B cell (primary cell): Measurements from ENCODE around the gene SPACA4. TPM values are rescaled to one million over a fixed set of nuclear protein-coding genes. Genes with fewer than 3 reads are reported as not detected.

Experiments used
- ATAC-seq: fragments of 200-7000 bp; cut with Tn5 transposase; one replicate; pipeline ENCODE4 v1.10.0; 2021; ENCODE audit warnings: low read depth, mild to moderate bottlenecking, moderate number of reproducible peaks, moderate library complexity
- CTCF ChIA-PET: fragments of 350-600 bp; sonication (Branson Sonifier 250); formaldehyde crosslinking; loops from one replicate; lab custom pipeline; 2021; ENCODE audit warnings: antibody characterized with exemption, inconsistent platforms; lab: Charles Lee
- POLR2A ChIA-PET: fragments of 350-600 bp; sonication (Branson Sonifier 250); formaldehyde crosslinking; loops from one replicate; lab custom pipeline; 2021; ENCODE audit warnings: antibody characterized with exemption; lab: Charles Lee
- DNase-seq: peaks from one replicate; pipeline ENCODE4 v3.0.0; 2013
- H2AFZ ChIP-seq: 2 replicates; pipeline ENCODE4 v1.6.1; 2012; ENCODE audit warnings: mild to moderate bottlenecking, low read depth, low read length; ENCODE audit not compliant: insufficient read depth, poor library complexity, severe bottlenecking
- H3K27ac ChIP-seq, 2 donors: 1 replicate in 1 of 2; 2 replicates in 1 of 2; pipeline ENCODE4 v1.5.1; 2012 to 2013; ENCODE audit warnings: low read length in 2 of 2, mild to moderate bottlenecking in 2 of 2, moderate library complexity in 1 of 2
- H3K27me3 ChIP-seq, 4 experiments: fragments of 200-600 bp in 1 of 4; sonication (generic) in 1 of 4; replicated peaks in 1 of 4; 1 replicate in 2 of 4; 2 replicates in 2 of 4; pipeline versions ENCODE4 v1.6.1 to v1.7.0; 2013 to 2016; ENCODE audit warnings: low read length in 3 of 4, mild to moderate bottlenecking in 2 of 4, mixed read lengths in 1 of 4, moderate library complexity in 1 of 4; ENCODE audit not compliant: insufficient read depth in 4 of 4, control insufficient read depth in 3 of 4; ENCODE audit errors: control extremely low read depth in 1 of 4
- H3K36me3 ChIP-seq, 2 experiments: replicated peaks in 1 of 2; 1 replicate in 1 of 2; 2 replicates in 1 of 2; pipeline versions ENCODE4 v1.6.1 to v1.7.1; 2013; ENCODE audit warnings: low read length in 1 of 2; ENCODE audit not compliant: insufficient read depth in 2 of 2, control insufficient read depth in 1 of 2; ENCODE audit errors: control extremely low read depth in 1 of 2, extremely low read depth in 1 of 2
- H3K4me1 ChIP-seq, 2 donors: fragments of 200-600 bp in 1 of 2; sonication (generic) in 1 of 2; 1 replicate in 1 of 2; 2 replicates in 1 of 2; pipeline versions ENCODE4 v1.5.1 to v1.6.1; 2013 to 2017; ENCODE audit warnings: low read length in 2 of 2; ENCODE audit not compliant: control insufficient read depth in 2 of 2, insufficient read depth in 2 of 2
- H3K4me2 ChIP-seq: replicated peaks from 2 replicates; pipeline ENCODE3; 2012; ENCODE audit warnings: mild to moderate bottlenecking, low read depth, low read length; ENCODE audit not compliant: poor library complexity, severe bottlenecking
- H3K4me3 ChIP-seq, 5 experiments: fragments of 200-600 bp in 1 of 5; sonication (generic) in 1 of 5; 1 replicate in 3 of 5; 2 replicates in 2 of 5; pipeline versions ENCODE4 v1.5.1 to v1.7.0; 2011 to 2016; ENCODE audit warnings: low read length in 4 of 5, mild to moderate bottlenecking in 4 of 5, low read depth in 2 of 5, control low read depth in 1 of 5, moderate library complexity in 1 of 5; ENCODE audit not compliant: insufficient read depth in 1 of 5; ENCODE audit errors: control extremely low read depth in 1 of 5, extremely low read depth in 1 of 5
- H3K79me2 ChIP-seq: fragments of 200-600 bp; sonication (generic); one replicate; pipeline ENCODE4 v1.6.0; 2016; ENCODE audit warnings: low read length; ENCODE audit not compliant: control insufficient read depth, insufficient read depth
- H3K9ac ChIP-seq: fragments of 200-600 bp; sonication (generic); 2 replicates; pipeline ENCODE4 v1.6.1; 2017; ENCODE audit warnings: mild to moderate bottlenecking, low read length, moderate library complexity
- H3K9me3 ChIP-seq, 3 donors: one replicate each; pipeline versions ENCODE4 v1.6.1 to v1.7.1; 2013; ENCODE audit warnings: low read length in 2 of 3; ENCODE audit not compliant: control insufficient read depth in 2 of 3, insufficient read depth in 1 of 3; ENCODE audit errors: control extremely low read depth in 1 of 3
- H4K20me1 ChIP-seq: 2 replicates; pipeline ENCODE4 v1.6.0; 2012; ENCODE audit warnings: mild to moderate bottlenecking, low read length; ENCODE audit not compliant: insufficient read depth, control insufficient read depth, poor library complexity, severe bottlenecking
- H3K27ac Mint-ChIP-seq: one replicate; pipeline ENCODE4 v1.8.0; 2021; ENCODE audit warnings: mixed read lengths
- H3K27me3 Mint-ChIP-seq: one replicate; pipeline ENCODE4 v1.8.0; 2021; ENCODE audit warnings: mixed read lengths
- H3K4me1 Mint-ChIP-seq: one replicate; pipeline ENCODE4 v1.8.0; 2021; ENCODE audit warnings: mixed read lengths
- H3K4me3 Mint-ChIP-seq: one replicate; pipeline ENCODE4 v1.8.0; 2021; ENCODE audit warnings: mixed read lengths
- H3K9me3 Mint-ChIP-seq: one replicate; pipeline ENCODE4 v1.8.0; 2022; ENCODE audit warnings: mixed read lengths; ENCODE audit not compliant: insufficient read depth
- EZH2 ChIP-seq: IDR thresholded peaks from 2 replicates; pipeline ENCODE4 v1.6.1; 2012; ENCODE audit warnings: borderline replicate concordance, low read depth, mild to moderate bottlenecking, moderate library complexity, low read length; ENCODE audit not compliant: insufficient read depth, poor library complexity, severe bottlenecking
- whole genome bisulfite sequencing: methylation state at CpG from one replicate; pipeline ENCODE4 v1.1.5; 2013; ENCODE audit warnings: missing lambda C conversion rate; ENCODE audit not compliant: insufficient coverage; 5-methylcytosine and 5-hydroxymethylcytosine counted together
- intact Hi-C: fragments of 100-400 bp; cut with micrococcal nuclease; formaldehyde crosslinking; loops from one replicate; pipeline ENCODE4 v1.10.0; 2022
- polyA plus RNA-seq: library from polyadenylated mRNA; depleted of rRNA; stranded (reverse); fragments of >200 nt; gene quantifications from 2 replicates; pipeline ENCODE4 v1.2.3, GENCODE V29; 2012
- total RNA-seq, 2 donors: library from RNA; stranded (reverse); fragments of 120-200 nt in 1 of 2; gene quantifications; 1 replicate in 1 of 2; 2 replicates in 1 of 2; pipeline versions ENCODE4 v1.2.3 to v1.2.4, GENCODE V29; 2013 to 2022
- TF ChIP-seq, protein P1 (sequence below): fragments of 200-600 bp; IDR thresholded peaks from one replicate; pipeline ENCODE4 v1.8.0; 2022; ENCODE audit warnings: antibody characterized with exemption, mild to moderate bottlenecking

SPACA4 gene
- total and polyA plus RNA-seq, 2 donors (not counting 1 experiment from before 2014, with no cell fraction given): not detected

DNA sequence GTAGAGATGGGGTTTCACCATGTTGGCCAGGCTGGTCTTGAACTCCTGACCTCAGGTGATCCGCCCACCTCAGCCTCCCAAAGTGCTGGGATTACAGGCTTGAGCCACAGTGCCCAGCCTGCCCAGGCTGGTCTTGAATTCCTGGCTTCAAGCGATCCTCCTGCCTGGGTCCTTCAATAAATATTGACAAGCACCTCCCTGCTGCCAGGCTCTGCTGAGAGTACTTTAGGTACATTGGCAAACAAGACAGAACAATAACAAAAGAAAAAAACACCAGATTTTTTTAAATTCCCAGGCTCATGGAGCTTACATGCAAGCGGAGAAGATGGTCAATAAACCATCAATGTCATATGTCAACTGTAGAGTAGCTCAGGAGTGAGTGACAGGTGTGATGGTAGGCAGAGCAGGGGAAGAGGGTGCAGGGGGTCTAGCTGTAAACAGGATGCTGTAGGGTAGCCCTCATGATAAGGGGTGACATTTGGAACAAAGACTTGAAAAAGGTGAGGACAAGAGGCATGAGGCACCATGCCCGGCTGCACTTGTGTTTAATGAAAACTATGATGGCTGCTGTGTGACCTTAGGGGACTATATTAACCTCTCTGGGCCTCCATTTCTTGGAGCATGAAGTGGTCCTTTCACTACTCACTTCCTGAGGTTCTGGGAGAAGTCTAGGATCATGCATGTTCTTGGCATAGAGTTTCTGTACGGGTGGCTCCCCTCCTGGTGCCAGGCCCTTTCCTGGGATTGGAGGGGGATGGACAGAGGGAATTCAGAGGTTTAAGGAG, 35.0 kb upstream of the SPACA4 start:
- POLR2A ChIA-PET: no interaction called here
- TF ChIP-seq, protein P1, sequence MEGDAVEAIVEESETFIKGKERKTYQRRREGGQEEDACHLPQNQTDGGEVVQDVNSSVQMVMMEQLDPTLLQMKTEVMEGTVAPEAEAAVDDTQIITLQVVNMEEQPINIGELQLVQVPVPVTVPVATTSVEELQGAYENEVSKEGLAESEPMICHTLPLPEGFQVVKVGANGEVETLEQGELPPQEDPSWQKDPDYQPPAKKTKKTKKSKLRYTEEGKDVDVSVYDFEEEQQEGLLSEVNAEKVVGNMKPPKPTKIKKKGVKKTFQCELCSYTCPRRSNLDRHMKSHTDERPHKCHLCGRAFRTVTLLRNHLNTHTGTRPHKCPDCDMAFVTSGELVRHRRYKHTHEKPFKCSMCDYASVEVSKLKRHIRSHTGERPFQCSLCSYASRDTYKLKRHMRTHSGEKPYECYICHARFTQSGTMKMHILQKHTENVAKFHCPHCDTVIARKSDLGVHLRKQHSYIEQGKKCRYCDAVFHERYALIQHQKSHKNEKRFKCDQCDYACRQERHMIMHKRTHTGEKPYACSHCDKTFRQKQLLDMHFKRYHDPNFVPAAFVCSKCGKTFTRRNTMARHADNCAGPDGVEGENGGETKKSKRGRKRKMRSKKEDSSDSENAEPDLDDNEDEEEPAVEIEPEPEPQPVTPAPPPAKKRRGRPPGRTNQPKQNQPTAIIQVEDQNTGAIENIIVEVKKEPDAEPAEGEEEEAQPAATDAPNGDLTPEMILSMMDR: no peak
- TF ChIP-seq EZH2: no peak

GRCh38 chr19:48573163-48573505, 33.4 kb upstream of the SPACA4 start:
- ATAC-seq (no peak), DNase-seq (no peak)
- 96% methylated on average over 11 of the region's 12 CpGs for WGBS
- H2AFZ ChIP-seq: no peak overlapping the region
- H4K20me1 ChIP-seq: no peaks in the 10 kb centered on the region
- H3K4me3 ChIP-seq: no peak overlapping the region
- H3K4me1 ChIP-seq: no peaks in the 10 kb centered on the region
- Mint-ChIP-seq H3K27me3 (peaks cover 11% of the 10 kb centered on the region), H3K4me3 (no peak overlapping the region), H3K4me1 (no peaks in the 10 kb centered on the region), H3K27ac (no peak overlapping the region), H3K9me3 (no peaks in the 10 kb centered on the region)
- H3K79me2 ChIP-seq: no peaks in the 10 kb centered on the region
- TF ChIP-seq, protein P1: no peak
- no peak for TF ChIP-seq EZH2
- H3K9me3 ChIP-seq: no peaks in the 10 kb centered on the region
- H3K9ac ChIP-seq: no peak overlapping the region
- no peak overlapping the region for H3K27ac ChIP-seq
- H3K27me3 ChIP-seq: peaks cover 0 to 4% (median 1%) of the 10 kb centered on the region in 4 experiments
- CTCF ChIA-PET: interaction anchor here (0.9 to 1.0 kb wide), 2 partner anchors 11 to 83 kb away, joined by 3 read pairs; no protein-coding TSS in a partner anchor
- no peak overlapping the region for H3K4me2 ChIP-seq
- POLR2A ChIA-PET: no interaction called here
- intact Hi-C loops: no loop called here
- no peaks in the 10 kb centered on the region for H3K36me3 ChIP-seq

More for the DNA sequence above, 35.0 kb upstream of the SPACA4 start:
- CTCF ChIA-PET: no interaction called here
- no peak overlapping the region for H3K27ac ChIP-seq
- no peak overlapping the region for H2AFZ ChIP-seq
- WGBS: 97% methylated on average over 4 of the region's 5 CpGs
- no peaks in the 10 kb centered on the region for H4K20me1 ChIP-seq
- H3K9ac ChIP-seq: no peak overlapping the region
- H3K4me1 ChIP-seq: no peaks in the 10 kb centered on the region
- DNase-seq (no peak), ATAC-seq (no peak)
- no peaks in the 10 kb centered on the region for H3K79me2 ChIP-seq
- Mint-ChIP-seq H3K27ac (no peak overlapping the region), H3K4me1 (no peaks in the 10 kb centered on the region), H3K9me3 (no peaks in the 10 kb centered on the region), H3K27me3 (peaks cover 15% of the 10 kb centered on the region), H3K4me3 (no peak overlapping the region)
- intact Hi-C loops: no loop called here
- no peaks in the 10 kb centered on the region for H3K36me3 ChIP-seq
- peaks cover 0 to 10% (median 0%) of the 10 kb centered on the region in 4 experiments for H3K27me3 ChIP-seq
- H3K4me2 ChIP-seq: no peak overlapping the region
- no peaks in the 10 kb centered on the region for H3K9me3 ChIP-seq
- H3K4me3 ChIP-seq: no peak overlapping the region
